ENCODE measurements around the gene GLS. TPM values are rescaled to one million over a fixed set of nuclear protein-coding genes. Genes with fewer than 3 reads are reported as not detected.

Gene GLS
- total and polyA plus RNA-seq, 9 of the 15 experiments (the other 6 are each of a cell fraction or from before 2014, with no cell fraction given), result 13.7 to 77.5 (median 48.2) TPM

- TF ChIP-seq REST (IDR thresholded peaks at IDR 0.05; ENCODE audit: borderline replicate concordance) (no peak), REST (CRISPR knock-in tag; IDR thresholded peaks at IDR 0.05; ENCODE audit: low read depth) (no peak), PTTG1 (tag; IDR thresholded peaks at IDR 0.05; ENCODE audit: low read depth) (no peak), TCF3 (CRISPR knock-in tag; IDR thresholded peaks at IDR 0.05) (no peak), ID3 (CRISPR knock-in tag; IDR thresholded peaks at IDR 0.05) (no peak), ID3 (tag; IDR thresholded peaks at IDR 0.05) (no peak), ZNF318 (IDR thresholded peaks at IDR 0.05; ENCODE audit: borderline replicate concordance in 1 of 2, low read depth in 1 of 2) (no peak), MBD2 (IDR thresholded peaks at IDR 0.05; ENCODE audit: borderline replicate concordance, low read depth) (no peak), RBM39 (optimal IDR thresholded peaks at IDR 0.05; ENCODE audit: low read depth, low read length) (no peak)
Observed at GRCh38 chr2:190836767-190837166, 43.9 kb upstream of the GLS start (continued).

Measured in K562 (cell line).